Uterus (tissue), 2 donors: ENCODE data around the gene PDP2.

Source experiments
- CTCF ChIP-seq, 4 experiments: fragments of 200-600 bp in 2 of 4; fragments of 450-650 bp in 2 of 4; sonication (generic) in 2 of 4; IDR thresholded peaks; one replicate each; pipeline ENCODE4 v1.5.1; 2016 to 2019; ENCODE audit warnings: antibody characterized with exemption in 4 of 4, mild to moderate bottlenecking in 2 of 4, moderate library complexity in 1 of 4
- POLR2A ChIP-seq, 2 donors: fragments of 450-650 bp; IDR thresholded peaks; one replicate each; pipeline ENCODE4 v1.6.1; 2016; ENCODE audit warnings: antibody characterized with exemption in 2 of 2, mild to moderate bottlenecking in 1 of 2, moderate library complexity in 1 of 2

- TF ChIP-seq POLR2A (IDR thresholded peaks at IDR 0.05) (no peak), CTCF (IDR thresholded peaks at IDR 0.05) (no peak)
These were observed 38.0 kb downstream of the PDP2 start for GRCh38 chr16:66918355-66918754.
